Endothelial cell of umbilical vein (primary cell): ENCODE results near the gene CDKN3. TPM values are rescaled to one million over a fixed set of nuclear protein-coding genes. Genes with fewer than 3 reads are reported as not detected.
A peak's percentile ranks its signal among the peaks of the same experiment; 100 is the strongest.

Source experiments
- BruUV-seq: library from RNA; stranded (reverse); fragments of 400-500 nt; replicated peaks from 2 replicates; lab custom pipeline; 2021; lab: Mats Ljungman, UMichigan
- CTCF ChIA-PET: fragments of 300-600, 350-600 bp; sonication (Branson Sonifier 250); formaldehyde crosslinking; loops from one replicate; lab custom pipeline; 2021; ENCODE audit warnings: antibody characterized with exemption, inconsistent platforms; lab: Charles Lee
- POLR2A ChIA-PET: fragments of 300-600, 350-600 bp; sonication (Branson Sonifier 250); formaldehyde crosslinking; loops from one replicate; lab custom pipeline; 2021; ENCODE audit warnings: antibody characterized with exemption, inconsistent platforms; lab: Charles Lee
- DNase-seq: peaks from one replicate; pipeline ENCODE4 v3.0.0-alpha.2; 2011; ENCODE audit warnings: low read depth, low spot score
- FAIRE-seq: peaks from 2 replicates; lab custom pipeline; 2011; peaks lifted over from hg19 to GRCh38; lab: Jason Lieb, UNC
- H2AFZ ChIP-seq: 2 replicates; pipeline ENCODE4 v1.6.0; 2012; ENCODE audit warnings: low read depth, low read length, control low read depth, inconsistent platforms
- H3K27ac ChIP-seq: 2 replicates; pipeline ENCODE4 v1.5.1; 2011; ENCODE audit warnings: low read depth, mild to moderate bottlenecking, control low read depth, low read length, moderate library complexity; ENCODE audit not compliant: insufficient read depth
- H3K27me3 ChIP-seq, 2 experiments: 2 replicates each; pipeline versions ENCODE4 v1.6.0 to v1.6.1; 2011; ENCODE audit warnings: low read length in 2 of 2, mixed read lengths in 1 of 2; ENCODE audit not compliant: control insufficient read depth in 2 of 2, insufficient read depth in 2 of 2
- H3K36me3 ChIP-seq, 2 experiments: 2 replicates in 1 of 2; 3 replicates in 1 of 2; pipeline ENCODE4 v1.5.1; 2011; ENCODE audit warnings: low read length in 2 of 2, mild to moderate bottlenecking in 1 of 2, moderate library complexity in 1 of 2; ENCODE audit not compliant: control insufficient read depth in 2 of 2, insufficient read depth in 2 of 2; ENCODE audit errors: extremely low read depth in 1 of 2
- H3K4me1 ChIP-seq: 3 replicates; pipeline ENCODE4 v1.5.1; 2011; ENCODE audit warnings: mild to moderate bottlenecking, low read length; ENCODE audit not compliant: control insufficient read depth, insufficient read depth; ENCODE audit errors: extremely low read depth
- H3K4me2 ChIP-seq: 2 replicates; pipeline ENCODE4 v1.6.1; 2011; ENCODE audit warnings: low read length, control low read depth, mixed read lengths; ENCODE audit not compliant: insufficient read depth
- H3K4me3 ChIP-seq, 3 experiments: fragments of 200-600 bp in 1 of 3; sonication (generic), shearing (Covaris generic) in 1 of 3; replicated peaks in 1 of 3; 2 replicates each; pipeline ENCODE4 v1.5.1; 2011 to 2016; ENCODE audit warnings: control low read depth in 3 of 3, low read length in 3 of 3, mild to moderate bottlenecking in 2 of 3, inconsistent platforms in 1 of 3, low read depth in 1 of 3, moderate library complexity in 1 of 3; ENCODE audit not compliant: insufficient read depth in 1 of 3
- H3K79me2 ChIP-seq: 2 replicates; pipeline ENCODE4 v1.6.0; 2012; ENCODE audit warnings: low read length, inconsistent platforms; ENCODE audit not compliant: control insufficient read depth, insufficient read depth
- H3K9ac ChIP-seq: replicated peaks from 2 replicates; pipeline ENCODE3; 2011; ENCODE audit warnings: low read length, control low read depth; ENCODE audit not compliant: insufficient read depth; ENCODE audit errors: extremely low read depth
- H3K9me1 ChIP-seq: replicated peaks from 3 replicates; pipeline ENCODE4 v1.6.0; 2011; ENCODE audit warnings: mild to moderate bottlenecking, low read length; ENCODE audit not compliant: control insufficient read depth, insufficient read depth; ENCODE audit errors: extremely low read depth
- H3K9me3 ChIP-seq: replicated peaks from 2 replicates; pipeline ENCODE4 v1.5.1; 2012; ENCODE audit warnings: low read length, inconsistent platforms; ENCODE audit not compliant: control insufficient read depth, insufficient read depth
- H4K20me1 ChIP-seq: replicated peaks from 2 replicates; pipeline ENCODE3; 2011; ENCODE audit warnings: mild to moderate bottlenecking, low read length; ENCODE audit not compliant: control insufficient read depth, insufficient read depth; ENCODE audit errors: extremely low read depth
- JUN ChIP-seq: IDR thresholded peaks from 2 replicates; pipeline ENCODE4 v1.6.1; 2011; ENCODE audit warnings: borderline replicate concordance, low read depth; ENCODE audit not compliant: insufficient read length, insufficient read depth
- MYC ChIP-seq: IDR thresholded peaks from one replicate; pipeline ENCODE4 v1.6.1; 2011; ENCODE audit warnings: mild to moderate bottlenecking, low read depth, low read length
- dilution Hi-C: fragments of 300-500 bp; cut with MboI; formaldehyde crosslinking; loops from one replicate; pipeline ENCODE4 v1.15.0; 2019; ENCODE audit warnings: low sequenced_read_pairs; ENCODE audit not compliant: extremely low pct_ligation_motif_present
- intact Hi-C: fragments of 100-400 bp; cut with micrococcal nuclease; formaldehyde crosslinking; loops from one replicate; pipeline ENCODE4 v1.10.0; 2022
- polyA plus RNA-seq, 4 experiments: library from polyadenylated mRNA; depleted of rRNA in 3 of 4; stranded (reverse) in 3 of 4; unstranded in 1 of 4; fragments of >200 nt; gene quantifications; 2 replicates each; pipeline versions ENCODE4 v1.2.1 to v1.2.3, GENCODE V29; 2011 to 2012; ENCODE audit warnings: missing spikeins in 1 of 4
- total RNA-seq: library from RNA; stranded (reverse); gene quantifications from 2 replicates; pipeline ENCODE4 v1.2.3, GENCODE V29; 2021
- TF ChIP-seq, protein P1 (sequence below): IDR thresholded peaks from 2 replicates; pipeline ENCODE4 v1.6.1; 2011; ENCODE audit not compliant: insufficient read depth, insufficient read length
- TF ChIP-seq, protein P2 (sequence below), 2 donors: IDR thresholded peaks; 1 replicate in 1 of 2; 2 replicates in 1 of 2; pipeline ENCODE4 v1.5.1; 2011; ENCODE audit warnings: low read length in 2 of 2, mild to moderate bottlenecking in 2 of 2, moderate library complexity in 2 of 2, control low read depth in 1 of 2, inconsistent platforms in 1 of 2, low read depth in 1 of 2; ENCODE audit not compliant: insufficient read depth in 1 of 2; ENCODE audit errors: extremely low read depth in 1 of 2

Gene CDKN3
- total and polyA plus RNA-seq, 2 donors (not counting 3 experiments of a cell fraction or from before 2014, with no cell fraction given), result 36.6 to 52.0 TPM

DNA sequence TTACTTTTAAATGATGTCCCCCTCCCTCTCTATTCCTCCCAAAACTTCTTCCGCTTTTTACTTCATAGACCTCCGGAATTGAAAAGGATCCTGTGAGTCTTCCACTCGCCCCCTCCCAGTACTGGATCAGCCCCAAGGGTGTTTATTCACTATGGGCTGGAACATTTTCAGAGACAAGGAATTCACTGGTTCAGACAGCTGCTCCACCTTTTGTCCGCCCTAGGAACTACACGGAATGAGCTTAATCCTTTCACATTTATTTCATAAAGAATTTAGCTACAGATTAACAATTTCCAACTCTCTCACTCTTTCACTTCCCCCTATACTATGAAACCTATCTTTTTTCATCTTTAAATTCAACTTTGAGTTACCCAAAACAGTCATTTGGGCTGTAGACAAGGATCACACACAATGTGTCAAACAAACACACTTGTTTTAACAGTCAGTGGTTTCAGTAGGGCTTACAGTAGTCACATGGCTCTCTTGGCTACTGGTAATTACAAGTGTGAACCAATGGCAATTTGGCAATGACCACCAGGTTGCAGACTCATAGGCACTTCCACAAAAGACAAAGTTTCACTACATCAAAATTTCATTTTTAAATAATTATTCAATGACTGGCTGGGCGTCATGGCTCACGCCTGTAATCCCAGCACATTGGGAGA is 23.8 kb downstream of the CDKN3 start:
- H3K4me1 ChIP-seq, result no peaks in the 10 kb centered on the region
- dilution Hi-C loops, result no loop called here
- no peaks in the 10 kb centered on the region for H3K27me3 ChIP-seq
- TF ChIP-seq, protein P1, sequence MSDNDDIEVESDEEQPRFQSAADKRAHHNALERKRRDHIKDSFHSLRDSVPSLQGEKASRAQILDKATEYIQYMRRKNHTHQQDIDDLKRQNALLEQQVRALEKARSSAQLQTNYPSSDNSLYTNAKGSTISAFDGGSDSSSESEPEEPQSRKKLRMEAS, result no peak
- TF ChIP-seq, protein P2, sequence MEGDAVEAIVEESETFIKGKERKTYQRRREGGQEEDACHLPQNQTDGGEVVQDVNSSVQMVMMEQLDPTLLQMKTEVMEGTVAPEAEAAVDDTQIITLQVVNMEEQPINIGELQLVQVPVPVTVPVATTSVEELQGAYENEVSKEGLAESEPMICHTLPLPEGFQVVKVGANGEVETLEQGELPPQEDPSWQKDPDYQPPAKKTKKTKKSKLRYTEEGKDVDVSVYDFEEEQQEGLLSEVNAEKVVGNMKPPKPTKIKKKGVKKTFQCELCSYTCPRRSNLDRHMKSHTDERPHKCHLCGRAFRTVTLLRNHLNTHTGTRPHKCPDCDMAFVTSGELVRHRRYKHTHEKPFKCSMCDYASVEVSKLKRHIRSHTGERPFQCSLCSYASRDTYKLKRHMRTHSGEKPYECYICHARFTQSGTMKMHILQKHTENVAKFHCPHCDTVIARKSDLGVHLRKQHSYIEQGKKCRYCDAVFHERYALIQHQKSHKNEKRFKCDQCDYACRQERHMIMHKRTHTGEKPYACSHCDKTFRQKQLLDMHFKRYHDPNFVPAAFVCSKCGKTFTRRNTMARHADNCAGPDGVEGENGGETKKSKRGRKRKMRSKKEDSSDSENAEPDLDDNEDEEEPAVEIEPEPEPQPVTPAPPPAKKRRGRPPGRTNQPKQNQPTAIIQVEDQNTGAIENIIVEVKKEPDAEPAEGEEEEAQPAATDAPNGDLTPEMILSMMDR (IDR thresholded peaks at IDR 0.05; ENCODE audit: extremely low read depth in 1 of 2, insufficient read depth in 1 of 2, low read depth in 1 of 2, low read length in 2 of 2), result peak; percentile 49 to 57
- no TSS peak for BruUV-seq
- H4K20me1 ChIP-seq, result no peaks in the 10 kb centered on the region
- H3K9me1 ChIP-seq, result no peaks in the 10 kb centered on the region
- no peak overlapping the region for H3K9ac ChIP-seq
- DNase-seq (peak; percentile 75), FAIRE-seq (peak; percentile 70)
- H3K79me2 ChIP-seq, result no peaks in the 10 kb centered on the region
- H3K36me3 ChIP-seq, result no peaks in the 10 kb centered on the region
- intact Hi-C loops, result loop anchor here (1.0 kb wide), 1 partner anchor 54 kb away; no protein-coding TSS in a partner anchor
- H3K4me2 ChIP-seq, result no peak overlapping the region
- H3K9me3 ChIP-seq, result no peaks in the 10 kb centered on the region
- H2AFZ ChIP-seq, result no peak overlapping the region
- H3K27ac ChIP-seq, result no peak overlapping the region
- ChIA-PET CTCF (interaction anchor here (0.6 to 1.5 kb wide), 33 partner anchors 8 to 1125 kb away, joined by 3 to 68 read pairs (median 4); partner anchors contain the start of gene CDKN3), POLR2A (no interaction called here)
- H3K4me3 ChIP-seq, result no peak overlapping the region

DNA sequence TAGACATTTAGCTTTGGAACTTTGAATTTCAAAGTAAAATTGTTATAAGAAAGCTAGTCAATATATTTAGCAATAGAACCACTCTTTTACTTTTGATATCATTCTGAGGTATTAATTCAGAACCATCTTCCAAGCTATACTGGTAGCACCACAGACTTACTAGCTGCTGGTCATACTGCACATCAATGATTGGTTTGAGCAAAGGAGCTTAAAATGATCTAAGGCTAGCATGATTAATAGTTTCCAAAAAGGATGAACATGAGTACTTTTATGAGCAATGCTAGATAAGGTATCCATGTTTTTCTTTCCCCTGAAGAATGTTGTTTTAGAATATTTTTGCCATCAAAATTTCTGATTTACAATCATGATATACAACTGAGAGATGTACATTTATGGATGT is 27.2 kb downstream of the CDKN3 start:
- TF ChIP-seq, protein P1, result no peak
- TF ChIP-seq JUN (no peak), MYC (no peak)
- H4K20me1 ChIP-seq, result no peaks in the 10 kb centered on the region
- dilution Hi-C loops (no loop called here), intact Hi-C loops (no loop called here)
- peaks cover 6 to 8% of the 10 kb centered on the region in 2 experiments for H3K36me3 ChIP-seq
- no peak overlapping the region for H2AFZ ChIP-seq
- no peak overlapping the region for H3K27ac ChIP-seq
- ChIA-PET POLR2A (no interaction called here), CTCF (interaction anchor here (0.8 to 2.7 kb wide), 5 partner anchors 11 to 76 kb away, joined by 3 to 12 read pairs (median 5); no protein-coding TSS in a partner anchor)
- no peaks in the 10 kb centered on the region for H3K9me1 ChIP-seq
- H3K9me3 ChIP-seq, result no peaks in the 10 kb centered on the region
- H3K4me2 ChIP-seq, result no peak overlapping the region
- no TSS peak for BruUV-seq
- H3K79me2 ChIP-seq, result no peaks in the 10 kb centered on the region
- no peak overlapping the region for H3K4me3 ChIP-seq
- no peak for FAIRE-seq
- H3K27me3 ChIP-seq, result no peaks in the 10 kb centered on the region
- DNase-seq, result no peak
- no peaks in the 10 kb centered on the region for H3K4me1 ChIP-seq
- H3K9ac ChIP-seq, result no peak overlapping the region
